LNCaP clone FGC (cell line): ENCODE measurements around the gene ARL8B.

Source experiments
- DNase-seq: peaks from one replicate; pipeline ENCODE4 v3.0.0-alpha.2; 2011; ENCODE audit warnings: low read depth
- H3K4me3 ChIP-seq: 2 replicates; pipeline ENCODE4 v1.5.1; 2011; ENCODE audit warnings: mild to moderate bottlenecking, low read depth, low read length, control low read depth
- CTCF ChIP-seq: IDR thresholded peaks from 2 replicates; pipeline ENCODE4 v1.5.1; 2012; ENCODE audit warnings: mild to moderate bottlenecking; ENCODE audit not compliant: control insufficient read depth, insufficient read depth; ENCODE audit errors: extremely low read depth

Gene ARL8B

DNA sequence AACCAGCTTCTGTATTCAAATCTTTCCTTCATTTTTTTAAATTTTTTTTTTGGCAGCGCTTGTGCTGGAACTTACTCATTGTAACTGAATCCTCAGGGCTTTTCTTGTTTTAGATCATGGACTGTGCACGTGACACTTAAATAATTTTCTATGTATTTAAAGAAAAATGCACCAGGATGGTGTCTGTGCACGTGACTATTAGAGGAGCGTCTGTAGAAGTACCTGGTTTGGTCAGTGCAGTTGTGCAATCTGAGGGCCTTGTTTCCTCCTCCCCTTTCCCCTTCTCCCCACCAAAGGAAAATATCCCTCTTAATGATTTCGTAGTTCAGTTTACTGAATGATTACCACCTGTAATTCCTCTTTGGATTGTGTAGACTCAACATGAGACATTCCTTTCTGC, 96.7 kb downstream of the ARL8B start:
- no peak for DNase-seq
- no peak overlapping the region for H3K4me3 ChIP-seq
- no peak for TF ChIP-seq CTCF

- no peak for TF ChIP-seq CTCF
- no peak overlapping the region for H3K4me3 ChIP-seq
- no peak for DNase-seq
Measured at GRCh38 chr3:5219216-5219615, 97.1 kb downstream of the ARL8B start.

DNA sequence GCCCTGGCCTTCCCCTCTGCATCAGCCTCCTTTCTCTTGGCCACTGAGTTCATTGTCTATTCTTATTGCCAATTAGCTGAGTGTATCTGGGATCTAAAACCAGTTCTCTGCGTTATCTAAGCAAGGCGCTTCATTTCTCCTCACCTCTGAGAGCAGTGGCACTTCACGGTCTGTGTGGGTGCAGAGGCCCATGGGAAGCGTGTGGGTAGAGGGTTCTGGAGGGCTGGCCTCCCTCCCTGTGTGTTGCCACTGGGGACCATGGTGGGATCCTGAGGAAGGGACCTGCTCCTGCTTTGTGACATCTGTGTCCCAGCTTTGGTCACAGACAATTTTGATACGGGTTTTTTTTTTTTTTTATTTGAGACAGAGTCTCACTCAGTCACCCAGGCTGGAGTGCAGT, 98.1 kb downstream of the ARL8B start:
- no peak overlapping the region for H3K4me3 ChIP-seq
- DNase-seq, result no peak
- TF ChIP-seq CTCF, result no peak

DNA sequence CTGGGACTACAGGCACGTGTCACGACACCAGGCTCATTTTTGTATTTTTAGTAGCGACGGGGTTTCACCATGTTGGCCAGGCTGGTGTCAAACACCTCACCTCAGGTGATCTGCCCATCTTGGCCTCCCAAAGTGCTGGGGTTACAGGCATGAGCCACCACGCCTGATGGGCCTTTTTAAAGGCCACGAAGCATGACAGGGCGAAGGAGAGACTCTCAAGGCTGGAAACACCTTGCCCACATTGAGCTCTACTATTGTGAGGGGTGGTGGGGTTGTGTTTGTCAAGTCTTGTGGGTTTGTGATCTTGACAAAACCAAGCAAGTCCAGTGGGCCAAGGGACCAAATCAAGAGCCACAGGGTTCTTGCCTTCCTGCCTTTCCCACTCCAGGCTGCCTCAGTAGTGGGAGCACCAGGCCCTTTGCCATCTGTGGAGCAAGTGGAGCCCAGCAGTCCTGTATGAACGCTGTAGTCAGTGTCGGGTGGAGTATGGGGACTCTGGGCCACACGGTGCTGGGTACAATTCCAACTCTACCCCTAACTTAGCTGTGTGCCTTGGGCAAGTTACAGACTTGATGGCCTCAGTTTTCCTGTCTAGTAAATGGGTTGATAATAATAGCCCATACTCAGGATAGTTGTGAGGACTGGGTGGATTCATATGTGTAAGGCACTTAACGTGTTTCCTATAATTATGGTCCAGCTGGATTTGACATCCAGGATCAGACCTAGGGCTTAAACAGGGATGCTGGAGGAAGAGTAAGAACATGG, 98.8 kb downstream of the ARL8B start:
- no peak for DNase-seq
- TF ChIP-seq CTCF, result no peak
- H3K4me3 ChIP-seq, result no peak overlapping the region

- DNase-seq, result no peak
- TF ChIP-seq CTCF, result no peak
- H3K4me3 ChIP-seq, result no peak overlapping the region
Measured at GRCh38 chr3:5221701-5222100, 99.6 kb downstream of the ARL8B start.

DNA sequence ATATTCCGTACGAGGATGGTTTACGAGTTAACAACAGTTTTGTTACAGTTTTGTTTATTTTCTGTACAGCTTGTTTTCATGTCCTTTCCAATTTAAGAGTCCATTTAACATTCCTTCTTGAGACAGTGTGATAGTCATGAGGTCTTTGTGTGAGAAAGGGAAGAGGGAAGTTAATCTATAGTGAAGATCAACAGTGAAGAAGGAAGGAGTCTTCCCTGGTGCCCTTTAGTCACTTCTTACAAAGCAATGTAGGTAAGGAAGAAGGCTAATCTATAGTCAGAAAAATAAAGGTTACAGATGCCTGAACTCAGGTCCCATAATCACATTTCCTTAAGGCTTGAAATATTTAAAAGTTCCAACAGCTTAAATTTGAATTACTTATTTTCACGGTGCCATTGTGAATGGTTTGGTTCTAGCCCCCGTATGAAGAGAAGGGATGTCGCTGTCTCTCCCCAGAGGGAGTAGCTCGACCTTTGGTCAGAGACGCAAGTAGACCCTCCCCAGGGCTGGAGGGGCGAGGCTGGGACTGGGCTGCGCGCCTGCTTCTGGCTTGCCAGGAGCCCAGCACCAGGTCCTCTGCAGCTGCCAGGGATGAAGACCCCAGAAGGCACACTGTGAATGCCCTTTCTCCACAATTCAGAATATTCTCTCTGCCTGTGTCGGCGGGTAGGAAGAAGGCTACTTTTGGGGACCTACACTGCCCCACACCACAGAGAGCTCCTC, 100.4 kb downstream of the ARL8B start:
- H3K4me3 ChIP-seq, result no peak overlapping the region
- no peak for DNase-seq
- no peak for TF ChIP-seq CTCF
